ENCODE data around the gene HK1. TPM values are rescaled to one million over a fixed set of nuclear protein-coding genes. Genes with fewer than 3 reads are reported as not detected.

HK1 gene
- total and polyA plus RNA-seq, 2 donors = 37.5 to 130 TPM

GRCh38 chr10:69344591-69345252, 66.4 kb downstream of the HK1 start:
- 67% methylated on average over 13 of the region's 13 CpGs for WGBS
- no peaks in the 10 kb centered on the region for H3K4me1 ChIP-seq (ENCODE audit: insufficient read depth)

GRCh38 chr10:69345402-69345801, 67.1 kb downstream of the HK1 start:
- 87% methylated on average over 2 of the region's 2 CpGs for WGBS
- no peaks in the 10 kb centered on the region for H3K36me3 ChIP-seq (ENCODE audit: insufficient read depth)
- DNase-seq (ENCODE audit: extremely low spot score) = no peak
- no peak overlapping the region for H3K27ac ChIP-seq (ENCODE audit: low read depth)
- H3K4me3 ChIP-seq (ENCODE audit: low read depth, low read length) = no peak overlapping the region
- no peaks in the 10 kb centered on the region for H3K4me1 ChIP-seq (ENCODE audit: insufficient read depth)

More at GRCh38 chr10:69344591-69345252, 66.4 kb downstream of the HK1 start:
- no peak for DNase-seq (ENCODE audit: extremely low spot score)
- Histone ChIP-seq H3K36me3 (ENCODE audit: insufficient read depth) (no peaks in the 10 kb centered on the region), H3K27ac (ENCODE audit: low read depth) (no peak overlapping the region), H3K4me3 (ENCODE audit: low read depth, low read length) (no peak overlapping the region)

DNA sequence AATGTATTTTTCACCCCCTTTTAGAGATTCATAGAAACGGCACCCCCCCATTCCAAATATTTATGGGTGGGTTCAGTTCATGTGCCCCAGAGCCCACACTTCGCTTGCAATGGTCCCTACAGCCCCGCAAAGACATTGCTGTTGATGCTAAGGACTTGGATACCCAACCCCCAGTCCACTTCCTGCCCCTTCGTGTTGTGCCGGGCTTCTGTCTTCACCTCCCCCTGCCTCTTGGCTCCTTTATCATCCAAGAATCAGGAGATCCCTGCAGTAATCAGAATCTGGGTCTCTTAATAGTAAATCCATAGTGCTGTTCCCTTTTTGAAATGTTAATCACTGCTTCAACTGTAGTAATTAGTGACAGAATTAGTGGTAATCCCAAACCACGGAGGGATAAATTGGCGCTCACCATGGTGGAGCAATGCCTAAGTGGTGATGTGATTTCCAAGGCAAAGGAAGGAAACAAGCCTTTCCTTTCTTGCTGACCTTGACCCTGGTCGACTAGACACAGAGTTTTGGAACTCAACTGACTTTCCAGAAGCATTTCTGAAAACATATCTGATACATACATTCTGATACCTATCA, 67.7 kb downstream of the HK1 start:
- H3K4me1 ChIP-seq (ENCODE audit: insufficient read depth) = no peaks in the 10 kb centered on the region
- 57% methylated on average over 8 of the region's 8 CpGs for WGBS
- no peak for DNase-seq (ENCODE audit: extremely low spot score)

GRCh38 chr10:69346776-69347175, 68.5 kb downstream of the HK1 start:
- WGBS = 82% methylated on average over 5 of the region's 5 CpGs
- Histone ChIP-seq H3K4me3 (ENCODE audit: low read depth, low read length) (no peak overlapping the region), H3K4me1 (ENCODE audit: insufficient read depth) (no peaks in the 10 kb centered on the region), H3K36me3 (ENCODE audit: insufficient read depth) (no peaks in the 10 kb centered on the region), H3K27ac (ENCODE audit: low read depth) (no peak overlapping the region)
- no peak for DNase-seq (ENCODE audit: extremely low spot score)

More for the DNA sequence above, 67.7 kb downstream of the HK1 start:
- Histone ChIP-seq H3K4me3 (ENCODE audit: low read depth, low read length) (no peak overlapping the region), H3K36me3 (ENCODE audit: insufficient read depth) (no peaks in the 10 kb centered on the region), H3K27ac (ENCODE audit: low read depth) (no peak overlapping the region)

DNA sequence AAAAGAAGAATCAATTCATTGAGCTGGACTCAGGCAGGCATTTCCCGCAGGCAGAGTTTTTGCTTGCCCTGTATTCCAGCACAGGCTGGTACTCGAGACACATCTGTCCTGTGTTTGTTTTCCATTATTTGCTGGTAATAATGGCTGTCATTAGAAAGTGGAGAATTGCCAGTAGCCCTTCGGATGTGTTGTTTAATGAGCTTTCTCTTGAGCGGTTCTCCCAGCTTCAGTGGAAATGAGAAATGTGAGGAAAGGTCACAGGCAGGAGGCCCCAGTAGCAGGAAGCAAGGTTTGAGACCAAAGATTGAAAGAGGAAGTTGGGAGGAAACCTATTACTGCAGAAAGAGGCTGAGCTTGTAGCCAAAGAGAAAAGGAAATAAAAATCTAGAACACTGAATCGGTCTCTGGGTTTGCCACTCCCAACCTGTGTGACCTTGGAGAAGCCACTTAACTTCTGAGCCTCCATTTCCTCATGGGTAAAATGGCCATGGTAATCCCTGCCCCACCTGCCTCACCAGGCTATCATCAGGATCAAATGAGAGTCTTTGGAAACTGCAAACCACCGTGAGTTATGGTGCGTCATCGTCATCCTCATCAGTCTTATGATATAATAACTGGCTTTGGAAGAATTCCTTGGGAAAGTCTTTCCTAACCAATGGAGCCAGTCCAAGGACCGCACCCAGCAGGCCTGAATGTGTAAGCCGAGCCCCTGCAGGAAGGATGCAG, 70.7 kb downstream of the HK1 start:
- 58% methylated on average over 10 of the region's 10 CpGs for WGBS
- H3K4me1 ChIP-seq (ENCODE audit: insufficient read depth) = peaks cover 1% of the 10 kb centered on the region

DNA sequence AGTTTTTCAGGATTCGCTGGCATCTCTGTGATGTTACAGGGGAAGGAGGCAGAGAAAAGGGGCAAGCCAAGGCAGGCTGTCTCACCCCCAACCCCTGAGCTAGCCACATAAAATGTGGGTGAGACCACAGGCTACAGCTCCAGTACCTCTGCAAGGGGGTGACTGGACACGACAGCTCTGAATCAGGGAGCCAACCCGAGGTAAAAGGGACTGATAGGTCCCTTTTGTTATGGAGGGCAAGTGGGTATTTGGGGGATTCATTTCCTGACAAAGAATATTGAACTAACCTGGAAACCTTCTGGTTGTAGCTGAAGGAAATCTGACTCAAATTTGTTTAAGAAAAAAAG, 71.2 kb downstream of the HK1 start:
- no peak for DNase-seq (ENCODE audit: extremely low spot score)
- H3K4me3 ChIP-seq (ENCODE audit: low read depth, low read length) = no peak overlapping the region
- 74% methylated on average over 3 of the region's 3 CpGs for WGBS
- no peaks in the 10 kb centered on the region for H3K36me3 ChIP-seq (ENCODE audit: insufficient read depth)
- peaks cover 1% of the 10 kb centered on the region for H3K4me1 ChIP-seq (ENCODE audit: insufficient read depth)
- H3K27ac ChIP-seq (ENCODE audit: low read depth) = no peak overlapping the region

More for the DNA sequence above, 70.7 kb downstream of the HK1 start:
- peak overlapping the region; percentile 72 for H3K27ac ChIP-seq (ENCODE audit: low read depth)
- no peaks in the 10 kb centered on the region for H3K36me3 ChIP-seq (ENCODE audit: insufficient read depth)
- H3K4me3 ChIP-seq (ENCODE audit: low read depth, low read length) = no peak overlapping the region
- DNase-seq (ENCODE audit: extremely low spot score) = no peak

GRCh38 chr10:69351589-69351988, 73.3 kb downstream of the HK1 start:
- DNase-seq (ENCODE audit: extremely low spot score) = no peak

DNA sequence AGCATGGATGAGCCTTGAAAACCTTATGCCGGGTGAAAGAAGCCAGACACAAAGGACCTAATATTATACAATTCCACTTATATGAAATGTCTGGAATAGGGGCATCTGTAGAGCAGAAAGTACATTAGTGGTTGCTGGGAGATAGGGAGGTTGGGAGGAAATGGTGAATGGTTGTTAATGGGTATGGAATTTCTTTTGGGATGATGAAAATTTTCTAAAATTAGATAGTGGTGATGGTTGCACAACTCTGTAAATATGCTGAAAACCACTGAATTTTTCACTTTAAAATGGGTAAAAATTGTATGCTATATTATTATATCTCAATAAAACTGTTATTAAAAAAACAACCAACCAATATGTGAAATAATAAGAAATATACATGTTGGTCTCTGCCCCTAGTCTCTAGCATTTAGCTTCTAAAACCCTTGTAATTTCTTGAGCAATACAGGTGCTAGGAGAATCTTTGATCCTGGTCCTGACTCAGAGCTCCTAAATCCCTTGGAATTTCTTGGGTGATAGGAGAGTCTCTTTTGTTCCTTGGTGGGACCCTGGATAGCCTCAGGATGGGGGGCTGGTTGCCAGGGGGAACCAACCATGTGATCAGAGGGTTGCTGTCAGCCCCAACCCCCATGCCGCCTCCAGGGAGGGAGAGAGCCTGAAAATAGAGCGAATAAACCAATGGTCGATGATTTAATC, 74.4 kb downstream of the HK1 start:
- Histone ChIP-seq H3K4me1 (ENCODE audit: insufficient read depth) (peaks cover 1% of the 10 kb centered on the region), H3K36me3 (ENCODE audit: insufficient read depth) (no peaks in the 10 kb centered on the region), H3K4me3 (ENCODE audit: low read depth, low read length) (no peak overlapping the region), H3K27ac (ENCODE audit: low read depth) (no peak overlapping the region)
- DNase-seq (ENCODE audit: extremely low spot score) = no peak
- WGBS = 94% methylated on average over 4 of the region's 4 CpGs

More at GRCh38 chr10:69351589-69351988, 73.3 kb downstream of the HK1 start:
- 98% methylated on average over 4 of the region's 4 CpGs for WGBS
- H3K4me1 ChIP-seq (ENCODE audit: insufficient read depth) = peaks cover 1% of the 10 kb centered on the region
- H3K36me3 ChIP-seq (ENCODE audit: insufficient read depth) = no peaks in the 10 kb centered on the region
- no peak overlapping the region for H3K4me3 ChIP-seq (ENCODE audit: low read depth, low read length)
- H3K27ac ChIP-seq (ENCODE audit: low read depth) = no peak overlapping the region

GRCh38 chr10:69353977-69354635, 75.8 kb downstream of the HK1 start:
- H3K27ac ChIP-seq (ENCODE audit: low read depth) = no peak overlapping the region
- H3K36me3 ChIP-seq (ENCODE audit: insufficient read depth) = no peaks in the 10 kb centered on the region
- DNase-seq (ENCODE audit: extremely low spot score) = no peak
- WGBS = 90% methylated on average over 8 of the region's 8 CpGs
- H3K4me3 ChIP-seq (ENCODE audit: low read depth, low read length) = no peak overlapping the region
- peaks cover 1% of the 10 kb centered on the region for H3K4me1 ChIP-seq (ENCODE audit: insufficient read depth)

GRCh38 chr10:69356187-69356586, 77.9 kb downstream of the HK1 start:
- Histone ChIP-seq H3K4me1 (ENCODE audit: insufficient read depth) (peaks cover 1% of the 10 kb centered on the region), H3K27ac (ENCODE audit: low read depth) (no peak overlapping the region), H3K36me3 (ENCODE audit: insufficient read depth) (no peaks in the 10 kb centered on the region), H3K4me3 (ENCODE audit: low read depth, low read length) (no peak overlapping the region)
- WGBS = over 99% methylated on average over 2 of the region's 2 CpGs
- no peak for DNase-seq (ENCODE audit: extremely low spot score)

DNA sequence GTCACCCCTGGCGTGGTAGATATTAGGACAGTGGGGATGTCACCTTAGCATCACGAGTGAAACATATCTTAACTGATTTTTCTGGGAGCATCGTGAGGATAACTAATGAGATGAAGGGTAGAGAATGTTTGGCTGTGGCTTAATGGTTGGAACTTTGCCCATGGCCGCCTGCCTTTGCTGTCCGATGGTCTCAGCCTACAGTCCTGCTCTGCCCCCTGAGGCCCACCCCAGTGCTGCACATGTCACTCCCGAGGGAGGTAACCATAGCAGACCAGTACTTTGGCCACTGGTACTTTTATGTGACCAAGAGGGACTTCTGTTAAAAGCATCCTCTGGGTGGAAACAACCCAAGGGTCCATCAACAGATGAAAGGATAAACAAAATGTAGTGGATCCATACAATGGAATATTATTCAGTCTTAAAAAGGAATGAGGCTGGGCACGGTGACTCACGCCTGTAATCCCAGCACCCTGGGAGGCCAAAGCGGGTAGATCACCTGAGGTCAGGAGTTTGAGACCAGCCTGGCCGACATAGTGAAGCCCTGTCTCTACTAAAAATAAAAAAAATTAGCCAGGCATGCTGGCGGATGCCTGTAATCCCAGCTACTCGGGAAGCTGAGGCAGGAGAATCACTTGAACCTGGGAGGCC, 80.0 kb downstream of the HK1 start:
- H3K4me1 ChIP-seq (ENCODE audit: insufficient read depth) = peaks cover 4% of the 10 kb centered on the region
- 73% methylated on average over 12 of the region's 12 CpGs for WGBS

DNA sequence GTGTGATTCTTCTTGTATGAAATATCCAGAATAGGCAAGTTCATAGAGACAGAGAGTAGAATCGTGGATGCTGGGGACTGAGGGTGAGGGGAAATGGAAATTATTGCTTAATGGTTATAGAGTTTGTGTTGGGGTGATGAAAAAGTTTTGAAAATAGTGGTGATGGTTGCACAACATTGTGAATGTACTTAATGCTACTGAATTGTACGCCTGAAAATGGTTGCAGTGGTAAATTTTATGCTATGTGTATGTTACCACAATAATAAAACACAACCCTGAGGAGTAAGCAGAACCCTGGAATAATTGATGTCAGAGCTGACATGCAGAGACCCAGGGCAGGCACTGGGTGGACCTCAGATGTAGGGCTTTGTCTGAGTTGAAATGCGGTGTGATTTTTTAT, 80.9 kb downstream of the HK1 start:
- no peak overlapping the region for H3K27ac ChIP-seq (ENCODE audit: low read depth)

More for the DNA sequence above, 80.0 kb downstream of the HK1 start:
- no peak overlapping the region for H3K27ac ChIP-seq (ENCODE audit: low read depth)
- no peak for DNase-seq (ENCODE audit: extremely low spot score)
- no peak overlapping the region for H3K4me3 ChIP-seq (ENCODE audit: low read depth, low read length)
- no peaks in the 10 kb centered on the region for H3K36me3 ChIP-seq (ENCODE audit: insufficient read depth)

GRCh38 chr10:69359594-69359993, 81.3 kb downstream of the HK1 start:
- peaks cover 2% of the 10 kb centered on the region for H3K4me1 ChIP-seq (ENCODE audit: insufficient read depth)
- no peak overlapping the region for H3K4me3 ChIP-seq (ENCODE audit: low read depth, low read length)
- DNase-seq (ENCODE audit: extremely low spot score) = no peak
- no peaks in the 10 kb centered on the region for H3K36me3 ChIP-seq (ENCODE audit: insufficient read depth)
- WGBS = 83% methylated on average over 5 of the region's 5 CpGs
- H3K27ac ChIP-seq (ENCODE audit: low read depth) = peak overlapping the region; percentile 49

More for the DNA sequence above, 80.9 kb downstream of the HK1 start:
- no peaks in the 10 kb centered on the region for H3K36me3 ChIP-seq (ENCODE audit: insufficient read depth)
- 81% methylated on average over 3 of the region's 3 CpGs for WGBS
- DNase-seq (ENCODE audit: extremely low spot score) = no peak
- H3K4me3 ChIP-seq (ENCODE audit: low read depth, low read length) = no peak overlapping the region
- peaks cover 2% of the 10 kb centered on the region for H3K4me1 ChIP-seq (ENCODE audit: insufficient read depth)

All from urinary bladder (tissue), 4 donors.